Kidney capillary endothelial cell (primary cell): ENCODE data around the gene ZC3H15.
A peak's percentile ranks its signal among the peaks of the same experiment; 100 is the strongest.

Experiments used
- DNase-seq: peaks from one replicate; pipeline ENCODE4 v3.0.0-alpha.2; 2018; ENCODE audit warnings: low spot score

ZC3H15 gene

GRCh38 chr2:186542002-186542401, 55.9 kb downstream of the ZC3H15 start:
- no peak for DNase-seq

GRCh38 chr2:186543561-186544131, 57.6 kb downstream of the ZC3H15 start:
- DNase-seq: peak; percentile 61

- peak; percentile 93 for DNase-seq
Observed at GRCh38 chr2:186544255-186544675, 58.2 kb downstream of the ZC3H15 start.

- DNase-seq: no peak
Observed at GRCh38 chr2:186546846-186547245, 60.8 kb downstream of the ZC3H15 start.

- DNase-seq: no peak
Observed at GRCh38 chr2:186551323-186552050, 65.4 kb downstream of the ZC3H15 start.

- DNase-seq: no peak
Observed at GRCh38 chr2:186554429-186554828, 68.4 kb downstream of the ZC3H15 start.

- DNase-seq: no peak
Observed at GRCh38 chr2:186554850-186555671, 69.0 kb downstream of the ZC3H15 start.

- no peak for DNase-seq
Observed at GRCh38 chr2:186558512-186559276, 72.6 kb downstream of the ZC3H15 start.
